ENCODE results near the gene EHHADH.

- TF ChIP-seq POLR2AphosphoS5 (IDR thresholded peaks at IDR 0.05; ENCODE audit: low read depth, low read length), result no peak
- TF ChIP-seq REST (IDR thresholded peaks at IDR 0.05; ENCODE audit: insufficient read depth in 1 of 2, low read depth in 2 of 2, low read length in 2 of 2), result no peak
Observed at GRCh38 chr3:185221203-185221602, 32.6 kb downstream of the EHHADH start.
